Measurements from ENCODE around the gene NPBWR2. TPM values are rescaled to one million over a fixed set of nuclear protein-coding genes. Genes with fewer than 3 reads are reported as not detected.

The NPBWR2 gene
- total RNA-seq, 4 donors from 2014 or later = not detected

- peak; percentile 6 for DNase-seq
- 73% methylated on average over 3 to 18 of the region's 19 CpGs for WGBS, 2 donors (ENCODE audit: low coverage in 1 of 2)
- in situ Hi-C loops (cut with MboI; ENCODE audit: low pct_ligation_motif_present in 1 of 4, low pct_unique_long_range_greater_than_20kb in 1 of 4, low sequenced_read_pairs in 3 of 4) (no loop called here), intact Hi-C loops (cut with DNase I; ENCODE audit: low total_unique reads) (no loop called here)
- H3K36me3 ChIP-seq = no peaks in the 10 kb centered on the region
- H3K9me3 ChIP-seq = no peaks in the 10 kb centered on the region
- H3K27me3 ChIP-seq = peaks cover 15% of the 10 kb centered on the region
- no peak overlapping the region for H3K27ac ChIP-seq
- no peaks in the 10 kb centered on the region for H3K4me1 ChIP-seq
- no peak overlapping the region for H3K4me3 ChIP-seq
- no peak for TF ChIP-seq CTCF (IDR thresholded peaks at IDR 0.05)
- TF ChIP-seq EP300 (IDR thresholded peaks at IDR 0.05; ENCODE audit: low read depth) = no peak
- TF ChIP-seq POLR2AphosphoS5 (IDR thresholded peaks at IDR 0.05) = no peak
- TF ChIP-seq POLR2A (IDR thresholded peaks at IDR 0.05) = no peak
Observed at GRCh38 chr20:64107736-64108457, 532 bp upstream of the NPBWR2 start.

- Histone ChIP-seq H3K36me3 (no peaks in the 10 kb centered on the region), H3K4me3 (no peak overlapping the region), H3K27me3 (peaks cover 29% of the 10 kb centered on the region), H3K4me1 (peaks cover 0 to 10% (median 7%) of the 10 kb centered on the region in 4 donors), H3K27ac (no peak overlapping the region), H3K9me3 (no peaks in the 10 kb centered on the region)
- intact Hi-C loops (cut with DNase I; ENCODE audit: low total_unique reads) = no loop called here
- DNase-seq = peak; percentile 2
- in situ Hi-C loops (cut with MboI; ENCODE audit: low pct_ligation_motif_present in 1 of 4, low pct_unique_long_range_greater_than_20kb in 1 of 4, low sequenced_read_pairs in 3 of 4) = no loop called here
- TF ChIP-seq POLR2A (IDR thresholded peaks at IDR 0.05) = no peak
- TF ChIP-seq CTCF (IDR thresholded peaks at IDR 0.05) = no peak
- TF ChIP-seq EP300 (IDR thresholded peaks at IDR 0.05; ENCODE audit: low read depth) = no peak
- no peak for TF ChIP-seq POLR2AphosphoS5 (IDR thresholded peaks at IDR 0.05)
- WGBS, 2 donors (ENCODE audit: low coverage in 1 of 2) = 87 to 88% methylated on average over 10 to 28 of the region's 28 CpGs
Observed at GRCh38 chr20:64106435-64106961, 867 bp downstream of the NPBWR2 start.

- H3K4me3 ChIP-seq = no peak overlapping the region
- DNase-seq = peak; percentile 4
- H3K36me3 ChIP-seq = no peaks in the 10 kb centered on the region
- in situ Hi-C loops (cut with MboI; ENCODE audit: low pct_ligation_motif_present in 1 of 4, low pct_unique_long_range_greater_than_20kb in 1 of 4, low sequenced_read_pairs in 3 of 4) (no loop called here), intact Hi-C loops (cut with DNase I; ENCODE audit: low total_unique reads) (no loop called here)
- H3K27ac ChIP-seq = no peak overlapping the region
- TF ChIP-seq CTCF (IDR thresholded peaks at IDR 0.05) (no peak), EP300 (IDR thresholded peaks at IDR 0.05; ENCODE audit: low read depth) (no peak), POLR2A (IDR thresholded peaks at IDR 0.05) (no peak), POLR2AphosphoS5 (IDR thresholded peaks at IDR 0.05) (no peak)
- peaks cover 0 to 10% (median 7%) of the 10 kb centered on the region in 4 donors for H3K4me1 ChIP-seq
- H3K27me3 ChIP-seq = peaks cover 34% of the 10 kb centered on the region
- WGBS, 2 donors (ENCODE audit: low coverage in 1 of 2) = 85 to 89% methylated on average over 4 to 35 of the region's 39 CpGs
- H3K9me3 ChIP-seq = no peaks in the 10 kb centered on the region
Observed at GRCh38 chr20:64105846-64106434, 1.4 kb downstream of the NPBWR2 start.

GRCh38 chr20:64104667-64105451 lies 2.5 kb downstream of the NPBWR2 start:
- Histone ChIP-seq H3K4me3 (no peak overlapping the region), H3K36me3 (no peaks in the 10 kb centered on the region), H3K4me1 (peaks cover 0 to 10% (median 7%) of the 10 kb centered on the region in 4 donors), H3K27me3 (peaks cover 43% of the 10 kb centered on the region), H3K27ac (no peak overlapping the region), H3K9me3 (no peaks in the 10 kb centered on the region)
- DNase-seq = peak; percentile 1
- intact Hi-C loops (cut with DNase I; ENCODE audit: low total_unique reads) (no loop called here), in situ Hi-C loops (cut with MboI; ENCODE audit: low pct_ligation_motif_present in 1 of 4, low pct_unique_long_range_greater_than_20kb in 1 of 4, low sequenced_read_pairs in 3 of 4) (no loop called here)
- 84% methylated on average over 24 of the region's 25 CpGs; no CpG with 5 or more reads in 1 of the 2 donors for WGBS, 2 donors (ENCODE audit: low coverage in 1 of 2)
- TF ChIP-seq EP300 (IDR thresholded peaks at IDR 0.05; ENCODE audit: low read depth) (no peak), CTCF (IDR thresholded peaks at IDR 0.05) (no peak), POLR2A (IDR thresholded peaks at IDR 0.05) (no peak), POLR2AphosphoS5 (IDR thresholded peaks at IDR 0.05) (no peak)

Data from transverse colon (tissue), 4 donors.